Tibial nerve (tissue), 3 donors: ENCODE data around the gene MEX3D.

Experiments used
- POLR2A ChIP-seq, 2 donors: fragments of 450-650 bp; IDR thresholded peaks; one replicate each; pipeline ENCODE4 v1.6.1; 2017; ENCODE audit warnings: antibody characterized with exemption in 2 of 2, mild to moderate bottlenecking in 2 of 2, moderate library complexity in 2 of 2
- TF ChIP-seq, protein P1 (sequence below), 5 experiments: fragments of 200-600 bp in 3 of 5; fragments of 450-650 bp in 2 of 5; sonication (generic) in 3 of 5; IDR thresholded peaks; one replicate each; pipeline ENCODE4 v1.5.1; 2016 to 2019; ENCODE audit warnings: antibody characterized with exemption in 5 of 5, mild to moderate bottlenecking in 3 of 5, moderate library complexity in 2 of 5

DNA sequence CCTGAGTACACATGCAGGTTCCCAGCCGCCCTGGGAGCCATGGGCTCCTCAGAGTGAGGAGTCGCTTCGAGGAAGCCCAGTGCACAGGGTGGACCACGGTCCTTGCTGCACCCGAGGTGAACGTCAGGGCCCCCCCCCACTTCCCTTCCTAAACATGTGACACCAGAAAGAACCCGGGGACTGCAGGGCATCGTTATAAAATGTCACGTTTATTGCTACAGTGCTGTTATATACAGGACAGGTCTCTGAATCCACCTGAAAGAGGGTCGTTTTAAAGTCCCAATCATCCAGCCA, 40.9 kb upstream of the MEX3D start:
- TF ChIP-seq, protein P1, sequence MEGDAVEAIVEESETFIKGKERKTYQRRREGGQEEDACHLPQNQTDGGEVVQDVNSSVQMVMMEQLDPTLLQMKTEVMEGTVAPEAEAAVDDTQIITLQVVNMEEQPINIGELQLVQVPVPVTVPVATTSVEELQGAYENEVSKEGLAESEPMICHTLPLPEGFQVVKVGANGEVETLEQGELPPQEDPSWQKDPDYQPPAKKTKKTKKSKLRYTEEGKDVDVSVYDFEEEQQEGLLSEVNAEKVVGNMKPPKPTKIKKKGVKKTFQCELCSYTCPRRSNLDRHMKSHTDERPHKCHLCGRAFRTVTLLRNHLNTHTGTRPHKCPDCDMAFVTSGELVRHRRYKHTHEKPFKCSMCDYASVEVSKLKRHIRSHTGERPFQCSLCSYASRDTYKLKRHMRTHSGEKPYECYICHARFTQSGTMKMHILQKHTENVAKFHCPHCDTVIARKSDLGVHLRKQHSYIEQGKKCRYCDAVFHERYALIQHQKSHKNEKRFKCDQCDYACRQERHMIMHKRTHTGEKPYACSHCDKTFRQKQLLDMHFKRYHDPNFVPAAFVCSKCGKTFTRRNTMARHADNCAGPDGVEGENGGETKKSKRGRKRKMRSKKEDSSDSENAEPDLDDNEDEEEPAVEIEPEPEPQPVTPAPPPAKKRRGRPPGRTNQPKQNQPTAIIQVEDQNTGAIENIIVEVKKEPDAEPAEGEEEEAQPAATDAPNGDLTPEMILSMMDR (IDR thresholded peaks at IDR 0.05), result no peak
- TF ChIP-seq POLR2A (IDR thresholded peaks at IDR 0.05), result no peak
